DMS53 (cell line): ENCODE data around the gene OR10G6.
A peak's percentile ranks its signal among the peaks of the same experiment; 100 is the strongest.
"Not testable (repeated sequence)": the region's sequence is repeated elsewhere in the genome, so short reads cannot be mapped to it uniquely, and the experiment has no call there.

ENCODE experiments used
- DNase-seq: peaks from one replicate; lab custom pipeline; 2025; lab: John Stamatoyannopoulos, UW

OR10G6 gene, protein sequence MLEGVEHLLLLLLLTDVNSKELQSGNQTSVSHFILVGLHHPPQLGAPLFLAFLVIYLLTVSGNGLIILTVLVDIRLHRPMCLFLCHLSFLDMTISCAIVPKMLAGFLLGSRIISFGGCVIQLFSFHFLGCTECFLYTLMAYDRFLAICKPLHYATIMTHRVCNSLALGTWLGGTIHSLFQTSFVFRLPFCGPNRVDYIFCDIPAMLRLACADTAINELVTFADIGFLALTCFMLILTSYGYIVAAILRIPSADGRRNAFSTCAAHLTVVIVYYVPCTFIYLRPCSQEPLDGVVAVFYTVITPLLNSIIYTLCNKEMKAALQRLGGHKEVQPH

GRCh38 chr11:123995119-123995518 is at the start of gene OR10G6:
Gene OR10G6 (minus strand): TSS chr11:123995161. CDS start chr11:123995161, 0 bp downstream.
- DNase-seq, result no peak

DNA sequence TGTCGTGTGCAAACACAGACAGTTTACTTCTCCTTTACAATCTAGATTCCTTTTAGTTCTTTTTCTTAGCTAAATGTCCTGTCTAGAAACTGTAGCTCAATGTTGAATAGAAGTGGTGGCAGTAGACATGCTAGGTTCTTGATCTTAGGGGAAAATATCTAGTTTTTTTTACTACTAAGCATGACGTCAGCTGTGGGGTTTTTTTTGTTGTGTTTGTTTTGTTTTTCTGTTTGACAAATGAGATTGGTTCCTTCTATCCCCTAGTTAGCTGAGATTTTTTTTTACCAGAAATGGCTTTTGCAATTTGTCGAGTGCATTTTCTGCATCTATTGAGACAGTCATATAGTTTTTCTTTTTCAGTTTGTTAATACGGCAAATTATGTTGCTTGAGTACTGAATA is 48.5 kb upstream of the OR10G6 start:
- no peak for DNase-seq

DNA sequence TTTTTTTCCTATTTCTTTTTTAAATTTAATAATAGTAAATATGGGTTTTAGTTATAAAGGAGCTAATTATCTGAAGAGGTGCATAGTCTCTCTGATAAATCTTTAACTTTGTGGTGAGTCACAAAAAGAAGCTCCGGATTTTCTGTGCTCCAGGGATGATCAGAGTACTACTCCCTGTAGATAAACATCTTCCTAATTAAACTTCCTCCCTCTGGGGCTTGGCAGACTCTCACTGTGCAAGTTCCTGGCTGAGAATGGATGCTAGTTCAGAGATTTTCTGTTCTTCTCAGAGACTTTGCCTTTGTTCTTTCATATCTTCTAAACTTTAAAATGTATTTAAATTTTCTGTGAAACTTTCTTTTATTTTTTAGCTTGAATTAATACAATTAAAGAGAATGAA is 46.3 kb upstream of the OR10G6 start, which contains the start of gene OR10G7:
Gene OR10G7, minus strand, starts transcription at position 72 of the 400 bp plus-strand sequence. CDS start 2,324 bp downstream, outside the sequence.
- no peak for DNase-seq

DNA sequence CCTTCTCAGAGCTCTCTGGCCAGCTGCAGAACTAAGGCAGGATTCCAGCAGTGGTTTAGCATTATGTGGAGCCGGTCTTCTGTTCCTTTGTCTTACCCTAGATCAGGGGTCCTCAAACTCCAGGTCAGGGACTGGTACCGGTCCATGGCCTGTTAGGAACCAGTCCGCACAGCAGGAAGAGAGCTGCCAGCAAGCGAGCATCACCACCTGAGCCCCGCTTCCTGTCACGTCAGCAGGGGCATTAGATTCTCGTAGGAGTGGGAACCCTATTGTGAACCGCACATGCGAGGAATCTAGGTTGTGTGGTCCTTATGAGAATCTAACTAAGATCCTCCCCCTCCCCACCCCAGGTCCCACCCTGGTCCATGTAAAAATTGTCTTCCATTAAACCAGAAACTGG is 44.6 kb upstream of the OR10G6 start:
- no peak for DNase-seq

DNA sequence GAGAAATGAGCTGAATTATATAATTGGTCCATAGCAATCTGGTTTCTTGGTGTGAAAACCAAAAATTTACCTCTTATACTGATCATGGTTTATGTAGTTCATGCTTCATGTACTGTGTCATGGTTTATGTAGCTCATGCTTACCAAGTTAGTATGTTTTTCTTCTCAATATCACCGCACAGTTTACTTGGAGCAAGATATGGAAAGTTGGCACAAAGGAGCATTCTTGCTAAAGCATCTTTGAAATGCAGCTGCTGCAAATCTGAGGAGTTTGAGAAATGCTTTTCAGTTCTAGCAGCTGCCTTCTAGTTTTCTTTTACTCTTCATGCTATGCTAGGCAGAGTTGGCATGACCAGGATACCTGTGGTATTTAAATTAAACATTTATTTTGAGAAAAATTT is 41.7 kb upstream of the OR10G6 start:
- no peak for DNase-seq

GRCh38 chr11:124026498-124026897 is 31.5 kb upstream of the OR10G6 start, which contains the start of gene OR10G8:
Gene OR10G8 (plus strand): TSS chr11:124026798. CDS start chr11:124029623, 2,825 bp downstream.
- no peak for DNase-seq

DNA sequence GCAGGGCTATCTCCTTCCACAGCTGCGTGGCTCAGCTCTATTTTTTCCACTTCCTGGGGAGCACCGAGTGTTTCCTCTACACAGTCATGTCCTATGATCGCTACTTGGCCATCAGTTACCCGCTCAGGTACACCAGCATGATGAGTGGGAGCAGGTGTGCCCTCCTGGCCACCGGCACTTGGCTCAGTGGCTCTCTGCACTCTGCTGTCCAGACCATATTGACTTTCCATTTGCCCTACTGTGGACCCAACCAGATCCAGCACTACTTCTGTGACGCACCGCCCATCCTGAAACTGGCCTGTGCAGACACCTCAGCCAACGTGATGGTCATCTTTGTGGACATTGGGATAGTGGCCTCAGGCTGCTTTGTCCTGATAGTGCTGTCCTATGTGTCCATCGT is 20.9 kb upstream of the OR10G6 start:
- not testable (repeated sequence) for DNase-seq

DNA sequence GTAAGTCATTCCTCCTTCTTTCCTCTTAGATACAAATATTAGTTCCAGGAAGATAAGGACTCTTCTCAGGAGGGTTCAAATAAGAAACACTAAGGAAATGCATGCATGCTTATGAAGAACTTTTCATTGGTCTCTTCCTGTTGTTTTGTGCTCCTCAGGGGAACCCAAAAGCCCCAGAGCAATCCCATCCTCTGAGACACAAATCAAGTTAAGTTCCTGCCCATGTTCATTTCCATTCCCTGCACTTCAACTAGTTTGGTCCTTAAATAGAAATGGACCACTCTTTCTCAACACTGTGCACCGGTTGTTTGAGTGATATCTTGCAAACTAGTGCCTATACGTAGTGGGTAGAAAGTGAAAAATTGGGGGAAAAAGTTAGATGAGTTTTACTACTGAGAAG is 17.7 kb upstream of the OR10G6 start, which contains the start of gene OR10G4:
Gene OR10G4, plus strand, starts transcription at position 301 of the 400 bp plus-strand sequence. CDS start 2,578 bp downstream, outside the sequence.
- no peak for DNase-seq

GRCh38 chr11:123979311-123979710 is 15.7 kb downstream of the OR10G6 start:
- DNase-seq, result no peak

GRCh38 chr11:123977731-123978347 is 17.1 kb downstream of the OR10G6 start, which contains the start of gene OR10S1:
Gene OR10S1 (minus strand): TSS chr11:123977781. CDS start chr11:123977664, 117 bp downstream.
- DNase-seq, result peak; percentile 26

- no peak for DNase-seq
These were observed 18.0 kb downstream of the OR10G6 start for GRCh38 chr11:123976770-123977560.

- DNase-seq, result peak; percentile 7
These were observed 21.1 kb downstream of the OR10G6 start for GRCh38 chr11:123973816-123974215.

DNA sequence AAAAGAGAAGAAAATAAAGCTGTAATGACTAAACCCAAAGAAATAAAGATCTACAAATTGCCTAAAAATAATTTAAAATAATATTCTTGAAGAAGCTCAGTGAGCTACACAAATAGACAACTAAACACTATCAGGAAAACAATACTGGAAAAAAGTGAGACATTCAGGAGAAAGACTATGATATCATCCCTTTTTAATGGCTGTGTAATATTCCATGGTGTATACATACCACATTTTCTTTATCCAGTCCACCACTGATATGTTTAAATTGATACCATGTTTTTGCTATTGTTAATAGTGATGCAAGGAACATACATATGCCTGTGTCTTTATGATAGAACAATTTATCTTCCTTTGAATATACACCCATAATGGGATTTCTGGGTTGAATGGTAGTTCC is 38.2 kb downstream of the OR10G6 start:
- DNase-seq, result no peak

GRCh38 chr11:123945132-123945531 is 49.8 kb downstream of the OR10G6 start:
- no peak for DNase-seq
